HG02840 (cell line): ENCODE measurements around the gene NCAM2.

Experiments used
- ATAC-seq: cut with Tn5 transposase; IDR thresholded peaks from one replicate; pipeline ENCODE4 v1.9.1; 2021; ENCODE audit warnings: mild to moderate bottlenecking, moderate library complexity, moderate number of reproducible peaks; ENCODE audit not compliant: unreplicated experiment, low FRiP score

NCAM2 gene

DNA sequence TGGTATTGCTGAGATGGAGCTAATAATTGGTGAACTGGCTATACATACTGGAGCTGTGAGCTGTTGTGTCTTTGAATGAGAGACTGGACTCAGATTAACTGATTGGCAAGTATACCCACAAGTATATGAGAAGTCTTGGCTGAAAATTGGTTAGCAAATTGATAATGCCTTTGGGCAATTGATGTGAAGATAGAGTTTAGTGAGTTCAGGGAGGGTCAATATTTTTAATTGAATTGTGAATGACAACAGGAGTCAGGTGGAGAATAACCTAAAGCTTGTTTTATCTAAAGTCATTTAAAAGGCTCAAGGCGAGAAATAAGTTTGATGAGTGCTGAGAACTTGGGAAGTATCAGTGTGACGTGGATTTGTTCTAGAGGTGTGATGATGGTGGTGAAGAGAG lies 27.5 kb downstream of the NCAM2 start:
- no peak for ATAC-seq

DNA sequence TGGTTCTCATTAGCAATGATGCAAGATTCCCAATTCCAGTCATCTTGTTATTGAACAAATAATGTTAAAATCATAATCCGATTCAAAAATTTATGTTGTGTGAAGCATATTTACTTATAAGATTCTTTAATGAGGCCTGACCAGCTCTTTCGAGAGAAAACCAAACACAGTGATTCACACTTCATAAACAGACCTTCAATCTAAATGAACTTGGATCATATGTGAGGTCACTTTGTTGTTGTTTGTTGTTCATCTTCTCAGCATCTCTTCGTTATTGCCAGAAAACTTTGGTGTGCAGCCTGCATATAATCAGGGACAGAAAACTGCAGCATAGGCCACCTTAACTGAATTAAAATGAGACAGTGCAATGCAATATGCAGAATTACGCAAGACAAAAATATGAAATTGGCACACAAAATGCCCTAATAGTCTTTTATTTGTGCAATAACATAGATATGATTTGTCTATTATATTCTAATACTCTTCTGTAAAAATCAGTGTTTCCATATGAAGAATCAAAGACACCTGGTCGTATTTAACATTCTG lies 30.1 kb downstream of the NCAM2 start:
- ATAC-seq = no peak

DNA sequence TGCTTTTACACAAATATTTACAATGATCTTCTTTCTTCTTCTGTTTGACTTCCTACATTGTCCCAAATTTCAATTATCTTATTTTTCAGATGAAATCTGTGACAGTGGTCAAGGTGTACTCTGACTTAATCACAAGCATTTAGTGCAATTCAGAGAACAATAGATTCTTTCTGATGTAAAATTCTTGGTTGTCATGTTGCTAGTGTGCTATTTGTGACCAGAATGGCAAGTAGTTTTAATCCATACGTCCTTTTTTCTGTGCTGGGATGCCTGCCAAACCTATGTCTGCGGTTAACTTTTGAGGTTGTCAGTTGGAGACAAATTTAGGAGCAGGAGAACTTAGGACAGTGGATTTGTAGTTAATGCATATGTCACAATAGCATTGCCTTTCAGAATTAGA lies 31.0 kb downstream of the NCAM2 start:
- ATAC-seq = no peak

DNA sequence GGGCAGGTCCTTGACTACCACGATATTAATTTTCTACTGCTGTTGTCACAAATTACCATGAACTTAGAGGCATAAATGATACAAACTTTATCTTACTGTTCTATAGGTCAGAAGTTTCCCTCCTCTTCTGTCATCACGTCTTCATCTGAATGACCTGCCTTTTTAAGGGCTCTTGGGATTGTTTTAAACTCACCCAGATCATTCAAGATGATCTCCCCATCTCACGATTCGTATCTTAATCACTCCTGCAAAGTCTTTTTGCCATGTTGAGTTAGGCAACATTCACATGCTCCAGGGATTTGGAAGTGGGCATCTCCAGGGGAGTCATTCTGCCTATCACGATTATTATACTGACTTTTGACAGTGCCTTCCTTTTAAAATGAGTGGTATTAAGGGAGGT lies 32.1 kb downstream of the NCAM2 start:
- ATAC-seq = no peak

DNA sequence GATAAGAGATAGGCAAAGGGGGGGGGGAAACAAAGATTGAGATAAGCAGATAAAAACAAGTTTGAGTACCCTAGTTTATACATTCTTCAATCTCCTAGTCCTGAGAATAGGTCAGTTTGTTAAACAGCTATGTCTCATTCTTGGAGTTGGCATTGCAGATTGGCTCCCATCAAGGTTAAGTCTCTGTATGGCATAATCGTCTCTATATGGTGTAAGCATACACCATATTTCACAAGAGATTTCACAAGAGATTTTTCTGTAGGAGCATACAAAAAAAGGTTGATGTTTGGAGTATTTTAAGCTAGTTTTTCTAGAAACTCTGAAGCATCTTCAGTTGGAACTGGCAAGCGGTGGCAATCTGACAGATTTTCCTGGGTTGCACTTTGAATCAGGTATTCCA lies 35.8 kb downstream of the NCAM2 start:
- ATAC-seq = no peak

DNA sequence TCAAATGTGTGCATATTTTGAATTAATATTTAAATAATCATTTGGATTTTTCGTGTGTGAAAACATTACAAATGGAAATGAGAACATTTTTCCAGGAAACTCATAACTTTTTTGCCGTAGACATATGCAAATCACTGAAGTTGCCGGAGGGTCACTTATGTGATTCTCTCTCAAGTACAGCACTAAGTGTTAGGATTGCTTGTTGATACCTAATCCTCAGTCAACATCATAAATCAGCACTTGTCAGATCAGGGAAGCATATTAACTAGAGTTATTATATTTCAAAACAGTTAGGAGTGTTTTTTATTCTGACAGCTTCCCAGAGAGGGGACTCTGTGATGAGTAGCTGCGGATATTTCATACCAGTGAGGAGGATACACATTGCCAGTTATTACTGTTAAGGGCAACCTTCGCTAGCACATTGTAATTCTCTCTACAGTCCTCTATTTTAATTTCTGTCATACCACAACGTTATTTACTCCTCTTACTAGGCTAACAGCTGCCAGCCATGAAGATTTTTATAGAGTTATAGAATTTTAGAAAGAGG lies 41.5 kb downstream of the NCAM2 start:
- ATAC-seq = no peak

DNA sequence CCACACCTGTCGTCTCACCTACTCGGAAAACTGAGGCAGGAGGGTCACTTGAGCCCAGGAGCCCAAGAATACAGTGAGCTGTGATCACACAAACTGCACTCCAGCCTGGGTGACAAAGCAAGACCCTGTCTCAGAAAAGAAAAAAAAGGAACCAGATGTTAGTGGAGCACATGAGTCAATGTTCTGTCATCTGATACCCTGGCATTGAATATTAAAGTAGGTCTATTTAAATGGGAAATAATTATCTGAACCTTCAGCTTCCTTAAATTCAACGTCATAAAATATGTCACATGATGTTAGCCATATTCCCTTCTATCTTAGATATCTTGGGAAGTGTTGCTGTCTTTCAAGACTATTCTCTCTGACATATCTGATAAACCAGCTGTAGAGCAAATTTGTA lies 47.3 kb downstream of the NCAM2 start:
- no peak for ATAC-seq

DNA sequence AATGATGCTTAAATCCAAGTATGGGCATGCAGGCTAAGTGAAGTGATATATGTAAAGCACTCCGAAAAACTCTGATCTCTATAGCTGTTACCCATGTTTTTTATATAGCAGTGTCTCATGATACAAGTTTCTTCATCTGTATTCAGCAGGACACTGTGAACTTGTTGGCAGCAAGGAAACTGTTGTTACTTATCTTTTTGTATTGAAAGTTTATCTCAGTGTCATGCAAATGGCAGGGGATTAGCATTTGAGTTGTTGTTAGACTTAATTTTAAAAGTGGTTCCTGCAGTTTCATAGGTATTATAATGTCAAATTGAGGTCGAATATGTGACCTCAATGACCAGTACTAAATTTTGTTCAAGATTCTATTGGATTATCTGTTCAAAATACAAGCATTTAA lies 47.9 kb downstream of the NCAM2 start:
- no peak for ATAC-seq

DNA sequence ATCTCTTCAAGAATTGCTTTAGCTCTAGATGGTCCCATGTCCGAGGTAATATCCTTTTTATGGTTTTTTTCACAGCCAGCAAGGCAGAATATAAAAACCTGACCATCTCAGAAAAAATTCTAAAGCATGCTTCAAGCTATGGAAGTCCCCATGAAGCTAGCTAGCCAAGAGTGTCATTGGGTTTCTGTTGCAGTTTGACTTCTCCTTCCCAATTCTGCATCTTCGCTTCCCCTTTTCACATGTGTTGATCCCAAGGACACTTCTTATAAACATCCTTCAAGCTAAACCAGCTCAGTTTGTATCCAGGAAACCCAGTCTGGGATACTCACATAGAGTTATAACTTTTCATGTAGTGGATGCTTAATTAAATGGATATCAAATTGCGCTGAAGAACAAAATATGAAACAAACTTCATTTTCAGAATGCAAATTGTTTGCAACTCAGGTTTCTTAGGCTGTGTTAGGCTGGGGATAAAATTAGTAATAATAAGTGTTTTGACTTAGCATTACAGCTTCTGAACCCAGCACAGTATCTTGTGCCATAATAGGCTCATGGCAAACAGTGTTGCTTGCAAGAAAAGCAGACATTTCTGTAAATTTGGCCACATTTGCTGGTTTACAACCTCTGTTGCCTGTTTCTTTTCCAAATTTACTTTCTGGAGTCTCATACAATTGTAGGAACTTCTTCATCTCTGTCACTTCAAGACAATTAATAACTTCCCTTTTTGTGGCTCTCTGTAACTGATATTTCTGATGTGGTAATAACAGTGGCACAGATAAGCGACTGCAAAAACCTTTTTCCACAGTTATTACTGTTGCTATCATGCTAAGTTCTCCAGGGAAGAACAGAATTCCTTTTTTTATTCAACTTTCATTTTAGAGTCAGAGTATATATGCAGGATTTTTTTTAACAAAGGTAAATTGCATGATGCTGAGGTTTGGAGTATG lies 53.2 kb downstream of the NCAM2 start:
- no peak for ATAC-seq

DNA sequence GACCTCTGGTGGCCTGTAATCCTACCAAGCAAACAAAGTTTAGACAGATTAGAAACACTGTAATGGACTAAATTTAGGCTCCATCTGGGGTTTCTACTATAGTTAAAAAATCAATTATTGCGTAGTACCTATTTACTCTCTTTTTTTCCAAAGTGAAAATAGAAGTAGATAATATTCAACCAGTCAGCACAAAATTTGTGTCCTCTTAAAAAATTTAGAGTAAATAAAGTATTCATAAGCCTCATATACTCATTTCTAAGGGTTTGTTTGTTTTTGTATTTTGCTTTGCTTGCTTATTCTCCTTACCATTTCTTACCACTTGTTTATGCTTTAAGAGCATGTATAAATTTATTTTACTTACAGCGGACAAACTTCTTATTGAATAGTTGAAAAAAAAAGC lies 54.5 kb downstream of the NCAM2 start:
- ATAC-seq = no peak

DNA sequence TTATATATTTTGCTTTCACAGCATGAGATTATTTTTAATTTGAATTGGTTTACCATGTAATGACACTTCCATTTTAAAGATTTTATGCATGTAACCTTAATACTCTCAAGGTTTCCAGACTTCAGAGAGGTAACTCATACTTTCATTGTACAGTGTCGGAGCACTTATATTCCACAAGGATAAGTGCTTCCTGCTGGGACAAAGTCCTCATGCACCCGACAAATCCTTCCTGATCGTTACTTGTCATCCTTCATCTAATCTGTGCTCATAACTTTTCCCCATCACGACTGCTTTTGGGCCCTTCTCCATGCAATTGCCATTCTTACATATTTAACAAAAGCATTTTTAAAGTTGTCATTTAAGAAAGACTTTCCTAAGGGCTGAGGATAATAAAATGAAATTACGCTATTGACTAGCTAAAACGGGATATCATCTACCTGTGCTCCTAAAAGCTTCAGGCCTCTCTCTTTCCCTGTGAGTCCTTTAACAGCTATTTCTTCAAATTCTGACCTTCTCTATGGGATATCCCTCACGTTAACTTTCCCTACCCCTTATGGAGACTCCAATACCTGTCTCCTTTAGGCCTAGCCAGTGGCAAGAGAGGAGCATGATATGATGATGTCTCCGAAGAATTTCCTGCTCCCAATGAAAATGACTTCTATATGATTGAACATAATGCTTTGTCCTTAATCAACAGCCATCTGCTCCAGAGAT lies 59.3 kb downstream of the NCAM2 start:
- no peak for ATAC-seq

DNA sequence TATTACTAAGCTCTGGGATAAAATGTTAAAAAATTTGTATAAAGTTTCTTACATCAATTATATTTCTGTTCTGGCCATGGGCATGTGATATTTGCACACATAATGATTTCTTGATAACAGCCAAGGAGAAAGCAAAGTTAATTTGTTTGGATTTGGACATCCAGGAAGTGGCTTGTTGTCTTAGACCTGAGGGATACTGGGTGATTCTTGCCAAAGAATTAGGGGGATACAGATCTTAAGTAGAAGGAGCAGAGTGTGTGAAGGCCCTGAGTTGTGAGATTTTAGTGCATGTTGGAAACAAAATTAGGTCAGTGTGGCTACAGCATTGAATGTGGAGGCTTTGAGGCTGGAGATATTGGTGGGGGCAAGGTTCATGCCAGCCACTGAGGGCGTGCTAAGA lies 65.6 kb downstream of the NCAM2 start:
- no peak for ATAC-seq

DNA sequence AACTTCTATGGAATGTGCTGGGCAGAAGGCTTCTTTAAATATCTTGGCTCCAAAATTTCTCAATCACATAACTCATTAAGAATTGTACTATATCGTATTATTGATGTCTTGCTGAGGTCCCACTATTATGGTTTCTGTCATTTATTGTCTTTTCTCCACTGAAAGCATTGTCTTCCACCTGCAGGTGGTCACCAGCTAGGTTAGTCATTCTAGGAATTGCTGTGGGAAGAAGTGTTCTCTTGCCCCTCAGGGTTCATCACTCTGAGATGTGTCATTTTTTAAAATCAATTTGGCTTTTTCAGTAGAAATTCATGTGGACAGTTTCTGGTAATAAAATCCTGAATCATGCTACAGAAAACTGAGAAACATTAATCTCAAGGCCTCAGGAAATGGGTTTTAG lies 66.1 kb downstream of the NCAM2 start:
- ATAC-seq = no peak

DNA sequence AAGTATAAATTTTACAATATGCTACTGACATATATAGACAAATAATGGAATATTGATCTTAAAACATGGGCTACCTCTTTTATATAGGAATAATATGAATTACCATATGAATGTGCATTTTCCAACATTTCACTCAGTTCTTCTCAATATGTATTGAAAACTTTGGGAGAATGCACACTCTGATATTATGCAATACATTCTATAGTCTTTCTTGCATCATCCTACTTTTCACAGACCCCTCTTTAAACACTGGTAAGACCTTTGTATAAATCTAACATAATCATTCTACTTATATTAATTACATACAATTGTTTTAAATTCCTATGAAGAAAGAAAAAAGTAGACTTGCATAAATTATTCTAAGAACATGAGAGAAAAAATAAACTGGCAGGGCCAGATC lies 69.2 kb downstream of the NCAM2 start:
- ATAC-seq = no peak

DNA sequence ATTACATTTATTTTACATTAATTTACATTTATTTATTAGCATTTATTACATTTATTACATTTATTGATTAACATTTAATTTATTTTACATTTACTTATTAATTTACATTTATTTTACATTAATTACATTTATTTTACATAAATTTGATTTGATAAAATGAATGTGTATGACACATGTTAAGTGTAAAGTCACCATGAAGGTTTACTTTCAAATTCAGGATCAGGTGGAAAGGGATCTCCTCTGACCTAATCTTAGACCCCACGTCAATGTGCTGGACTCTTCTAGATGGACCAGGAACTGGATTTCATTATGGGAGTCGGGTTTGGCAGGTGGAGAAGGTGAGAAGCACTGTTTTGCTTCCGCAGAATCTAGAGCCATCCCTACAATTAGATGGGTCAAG lies 76.1 kb downstream of the NCAM2 start:
- ATAC-seq = no peak

DNA sequence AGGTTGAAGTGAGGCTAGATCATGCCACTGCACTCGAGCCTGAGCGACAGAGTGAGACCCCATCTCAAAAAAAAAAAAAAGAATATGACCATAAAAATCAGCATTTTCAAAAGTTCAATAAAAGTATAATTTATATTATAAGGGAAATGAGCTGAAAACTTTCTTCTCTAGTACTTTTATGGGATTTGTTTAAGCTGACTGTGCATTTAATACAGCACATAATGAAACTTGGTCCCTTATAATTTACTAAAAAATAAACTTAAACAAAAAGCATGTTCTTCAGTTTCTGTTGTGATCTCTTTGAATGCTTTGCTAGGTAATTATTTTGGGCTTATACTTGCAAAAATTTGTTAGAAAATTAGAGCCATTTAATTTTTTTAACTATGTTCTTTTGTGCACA lies 77.8 kb downstream of the NCAM2 start:
- no peak for ATAC-seq

DNA sequence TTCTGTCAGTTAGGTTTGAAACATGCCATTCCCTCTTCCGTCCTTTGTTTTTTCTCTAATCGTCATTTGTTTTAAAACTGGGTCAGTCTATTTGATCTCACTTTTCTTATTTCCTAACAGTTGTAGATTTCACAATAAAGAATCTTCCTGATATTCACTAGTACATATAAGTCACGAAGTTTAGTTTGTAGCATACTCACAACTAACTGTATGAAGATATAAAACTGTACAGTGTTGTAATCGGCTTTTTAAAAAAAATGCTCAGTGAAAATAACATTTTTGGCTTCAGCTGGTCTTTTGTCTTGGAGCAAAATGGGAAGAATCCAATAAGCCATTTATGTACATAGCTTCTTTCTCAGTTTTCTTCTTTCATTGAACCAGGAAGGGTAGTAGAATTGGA lies 78.3 kb downstream of the NCAM2 start:
- no peak for ATAC-seq

DNA sequence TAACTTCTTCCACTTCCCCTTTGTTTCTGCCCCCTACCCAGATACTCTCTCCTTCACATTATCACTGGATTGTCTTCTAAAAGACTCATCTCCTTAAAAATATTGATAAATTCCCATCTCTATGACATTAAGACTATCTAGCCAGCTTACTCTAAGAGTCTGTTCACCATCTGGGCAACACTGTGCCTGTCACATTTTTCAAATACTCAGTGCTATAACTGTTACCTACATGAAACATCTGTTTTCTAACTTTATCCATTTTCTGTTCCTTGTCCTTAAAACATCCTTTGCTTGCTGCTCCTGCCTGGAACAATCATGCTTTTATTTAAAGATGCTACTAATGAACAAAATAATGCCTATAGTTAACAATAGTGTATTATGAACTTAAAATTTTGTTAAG lies 81.4 kb downstream of the NCAM2 start:
- ATAC-seq = no peak

DNA sequence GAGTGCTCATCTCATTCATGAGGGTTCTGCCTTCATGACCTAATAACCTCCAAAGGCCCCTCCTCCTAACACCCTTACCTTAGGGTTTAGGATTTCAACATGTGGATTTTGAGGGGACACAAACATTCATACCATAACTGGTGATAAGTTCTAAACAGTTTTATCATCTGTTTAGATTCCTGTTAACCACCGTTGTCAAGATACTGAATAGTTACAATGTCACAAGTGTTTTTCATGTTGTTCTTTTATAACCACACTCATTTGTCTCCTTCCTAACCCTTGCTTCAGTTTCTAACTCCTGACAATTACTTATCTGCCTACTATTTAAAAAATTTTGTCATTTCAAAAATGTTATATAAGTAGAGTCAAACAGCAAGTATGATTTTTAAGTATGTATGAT lies 86.0 kb downstream of the NCAM2 start:
- ATAC-seq = no peak

DNA sequence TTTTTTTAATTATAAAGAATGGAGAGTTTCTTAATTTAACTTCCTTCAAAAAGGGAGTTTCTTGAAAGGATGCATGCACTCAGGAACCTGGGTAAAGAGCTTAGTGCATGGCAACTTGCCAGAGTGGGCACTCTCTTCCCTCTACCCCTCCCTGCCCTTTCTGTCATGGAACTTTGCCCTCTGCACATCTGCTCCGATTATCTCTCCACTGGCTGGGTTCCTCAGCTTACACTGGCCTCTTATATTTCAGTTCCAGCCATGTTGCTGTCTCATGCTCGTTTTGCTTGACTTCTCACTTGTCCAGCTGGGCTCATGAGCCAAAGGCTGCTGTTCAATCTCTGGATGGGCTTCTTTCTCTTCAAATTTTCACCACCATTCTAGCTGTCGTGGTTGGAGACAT lies 87.0 kb downstream of the NCAM2 start:
- no peak for ATAC-seq

DNA sequence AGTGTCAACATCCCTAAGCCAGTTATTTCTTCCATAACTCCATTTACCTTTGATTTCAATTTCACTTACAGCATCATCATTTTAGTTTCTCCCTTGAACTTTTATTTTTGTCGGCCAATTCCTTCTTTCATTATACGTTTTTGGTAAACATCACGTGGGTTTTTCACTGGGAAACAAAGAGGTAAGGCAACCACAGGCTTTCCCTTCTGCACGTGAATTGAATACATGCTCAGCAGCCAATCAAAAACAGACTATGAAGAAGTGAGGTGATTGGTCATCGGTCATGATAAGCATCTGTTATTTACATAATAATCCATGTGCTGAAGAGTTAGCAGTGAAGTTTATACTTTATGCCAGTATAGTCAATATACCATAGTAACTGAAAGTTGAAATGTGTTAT lies 98.7 kb downstream of the NCAM2 start:
- no peak for ATAC-seq
